PC-3 (cell line): ENCODE measurements around the gene ITSN1. TPM values are rescaled to one million over a fixed set of nuclear protein-coding genes. Genes with fewer than 3 reads are reported as not detected.

Experiments
- ATAC-seq: fragments of 200-7000 bp; cut with Tn5 transposase; 2 replicates; pipeline ENCODE4 v1.9.1; 2020; ENCODE audit warnings: mild to moderate bottlenecking, moderate library complexity
- BruUV-seq: library from RNA; stranded (reverse); fragments of 400-500 nt; replicated peaks from 2 replicates; lab custom pipeline; 2021; lab: Mats Ljungman, UMichigan
- CTCF ChIA-PET: fragments of 300-600 bp; sonication (Branson Sonifier 250); formaldehyde crosslinking; loops from one replicate; lab custom pipeline; 2022; ENCODE audit warnings: antibody characterized with exemption; lab: Charles Lee
- POLR2A ChIA-PET: fragments of 300-600 bp; sonication (Branson Sonifier 250); formaldehyde crosslinking; loops from one replicate; lab custom pipeline; 2022; ENCODE audit warnings: antibody characterized with exemption; ENCODE audit not compliant: unreplicated experiment; lab: Charles Lee
- DNase-seq: peaks from one replicate; pipeline ENCODE4 v3.0.0-alpha.2; 2015
- H2AFZ ChIP-seq: fragments of 300-600 bp; sonication (generic); 2 replicates; pipeline ENCODE4 v1.6.0; 2016; ENCODE audit warnings: antibody characterized with exemption, low read length
- H3F3A ChIP-seq: fragments of 300-600 bp; sonication (generic); one replicate; pipeline ENCODE4 v1.6.0; 2017; ENCODE audit warnings: antibody characterized with exemption, low read length, control low read depth, mild to moderate bottlenecking; ENCODE audit not compliant: unreplicated experiment
- H3K27ac ChIP-seq: fragments of 300-600 bp; sonication (generic); 2 replicates; pipeline ENCODE4 v1.5.1; 2016; ENCODE audit warnings: mild to moderate bottlenecking, low read length
- H3K27me3 ChIP-seq: fragments of 300-600 bp; sonication (generic); 2 replicates; pipeline ENCODE4 v1.6.1; 2016; ENCODE audit warnings: low read length, mixed read lengths
- H3K36me3 ChIP-seq: fragments of 300-600 bp; sonication (generic); 2 replicates; pipeline ENCODE4 v1.6.1; 2016; ENCODE audit warnings: low read depth, mixed run types, low read length, mixed read lengths
- H3K4me1 ChIP-seq: fragments of 300-600 bp; sonication (generic); 2 replicates; pipeline ENCODE4 v1.5.1; 2016; ENCODE audit warnings: low read length; ENCODE audit not compliant: insufficient read depth
- H3K4me2 ChIP-seq: fragments of 300-600 bp; sonication (generic); 2 replicates; pipeline ENCODE4 v1.6.0; 2016; ENCODE audit warnings: low read length
- H3K4me3 ChIP-seq: fragments of 300-600 bp; sonication (generic); 2 replicates; pipeline ENCODE4 v1.5.1; 2016; ENCODE audit warnings: mild to moderate bottlenecking, low read length, mixed read lengths
- H3K79me2 ChIP-seq: fragments of 300-600 bp; sonication (generic); 2 replicates; pipeline ENCODE4 v1.6.1; 2017; ENCODE audit warnings: low read length, mixed read lengths
- H3K9ac ChIP-seq: fragments of 300-600 bp; sonication (generic); 2 replicates; pipeline ENCODE4 v1.6.0; 2016; ENCODE audit warnings: mild to moderate bottlenecking, low read length
- H3K9me2 ChIP-seq: fragments of 300-600 bp; sonication (generic); replicated peaks from 2 replicates; pipeline ENCODE4 v1.6.1; 2016; ENCODE audit warnings: mixed run types, low read length, mixed read lengths
- H3K9me3 ChIP-seq: fragments of 300-600 bp; sonication (generic); 2 replicates; pipeline ENCODE4 v1.6.1; 2016; ENCODE audit warnings: low read length, mixed read lengths
- H4K20me1 ChIP-seq: fragments of 300-600 bp; sonication (generic); 2 replicates; pipeline ENCODE4 v1.6.1; 2016; ENCODE audit warnings: low read length, mixed read lengths
- CTCF ChIP-seq: fragments of 300-600 bp; sonication (generic); conservative IDR thresholded peaks from 2 replicates; pipeline ENCODE4 v1.5.1; 2017; ENCODE audit warnings: antibody characterized with exemption, low read depth, mild to moderate bottlenecking, low read length
- EZH2 ChIP-seq: fragments of 300-600 bp; sonication (generic); IDR thresholded peaks from one replicate; pipeline ENCODE4 v1.6.1; 2017; ENCODE audit warnings: antibody characterized with exemption, mild to moderate bottlenecking, low read length; ENCODE audit not compliant: unreplicated experiment
- EZH2phosphoT487 ChIP-seq: fragments of 300-600 bp; sonication (generic); IDR thresholded peaks from 2 replicates; pipeline ENCODE4 v1.6.1; 2018; ENCODE audit warnings: mild to moderate bottlenecking, antibody characterized with exemption, low read length, borderline replicate concordance
- intact Hi-C: fragments of 100-400 bp; cut with micrococcal nuclease; formaldehyde crosslinking; loops from 2 replicates; pipeline ENCODE4 v1.9.0; 2023
- total RNA-seq: library from RNA; depleted of rRNA; stranded (reverse); fragments of >200 nt; gene quantifications from 2 replicates; pipeline ENCODE4 v1.2.3, GENCODE V29; 2014

Gene ITSN1
- total RNA-seq, 1 experiment from 2014 or later = 45.6 TPM

- H3F3A ChIP-seq = no peaks in the 10 kb centered on the region
- H3K9me3 ChIP-seq = no peaks in the 10 kb centered on the region
- no peak for ATAC-seq
- POLR2A ChIA-PET = no interaction called here
- H3K27ac ChIP-seq = no peak overlapping the region
- DNase-seq = no peak
- TF ChIP-seq EZH2phosphoT487 (no peak), CTCF (no peak), EZH2 (no peak)
- H3K9me2 ChIP-seq = no peaks in the 10 kb centered on the region
- peak overlapping the region; percentile 99 for H2AFZ ChIP-seq
- H3K4me3 ChIP-seq = peak overlapping the region; percentile 85
- H3K36me3 ChIP-seq = peaks cover 19% of the 10 kb centered on the region
- H3K27me3 ChIP-seq = no peaks in the 10 kb centered on the region
- intact Hi-C loops = no loop called here
- no peaks in the 10 kb centered on the region for H4K20me1 ChIP-seq
- BruUV-seq = no TSS peak
- CTCF ChIA-PET = no interaction called here
- H3K9ac ChIP-seq = peak overlapping the region; percentile 92
- H3K4me2 ChIP-seq = peak overlapping the region; percentile 89
- peaks cover 13% of the 10 kb centered on the region for H3K4me1 ChIP-seq
- peaks cover 42% of the 10 kb centered on the region for H3K79me2 ChIP-seq
Observed at GRCh38 chr21:33916200-33916567, 273.9 kb downstream of the ITSN1 start.

- H3F3A ChIP-seq = no peaks in the 10 kb centered on the region
- intact Hi-C loops = no loop called here
- H3K79me2 ChIP-seq = peaks cover 32% of the 10 kb centered on the region
- POLR2A ChIA-PET = no interaction called here
- no peak overlapping the region for H3K27ac ChIP-seq
- no peak overlapping the region for H2AFZ ChIP-seq
- TF ChIP-seq EZH2phosphoT487 (no peak), CTCF (no peak), EZH2 (no peak)
- no peaks in the 10 kb centered on the region for H4K20me1 ChIP-seq
- no peaks in the 10 kb centered on the region for H3K9me3 ChIP-seq
- no peaks in the 10 kb centered on the region for H3K27me3 ChIP-seq
- CTCF ChIA-PET = no interaction called here
- H3K9me2 ChIP-seq = no peaks in the 10 kb centered on the region
- no peak overlapping the region for H3K4me3 ChIP-seq
- no peak overlapping the region for H3K9ac ChIP-seq
- H3K4me2 ChIP-seq = no peak overlapping the region
- H3K36me3 ChIP-seq = peaks cover 11% of the 10 kb centered on the region
- DNase-seq = no peak
- peaks cover 13% of the 10 kb centered on the region for H3K4me1 ChIP-seq
- BruUV-seq = no TSS peak
- no peak for ATAC-seq
Observed at GRCh38 chr21:33917421-33917820, 275.1 kb downstream of the ITSN1 start.

- Histone ChIP-seq H3K27me3 (no peaks in the 10 kb centered on the region), H3K79me2 (no peaks in the 10 kb centered on the region), H3K36me3 (no peaks in the 10 kb centered on the region), H4K20me1 (no peaks in the 10 kb centered on the region), H3K9me2 (no peaks in the 10 kb centered on the region), H3K9ac (no peak overlapping the region), H3K27ac (no peak overlapping the region), H3K4me3 (no peak overlapping the region), H3K4me2 (peak overlapping the region; percentile 58), H3K4me1 (peaks cover 11% of the 10 kb centered on the region), H3K9me3 (no peaks in the 10 kb centered on the region), H3F3A (no peaks in the 10 kb centered on the region), H2AFZ (peak overlapping the region; percentile 66)
- DNase-seq = peak; percentile 90
- ChIA-PET POLR2A (interaction anchor here (0.5 kb wide), 1 partner anchor 409 kb away, joined by 4 read pairs; no protein-coding TSS in a partner anchor), CTCF (interaction anchor here (0.6 to 3.0 kb wide), 14 partner anchors 8 to 447 kb away, joined by 3 to 50 read pairs (median 4); no protein-coding TSS in a partner anchor)
- intact Hi-C loops = loop anchor here (2.0 to 5.0 kb wide), 5 partner anchors 53 to 427 kb away; partner anchors contain the start of genes MRPS6 and SLC5A3
- peak; percentile 96 for ATAC-seq
- BruUV-seq = no TSS peak
- TF ChIP-seq EZH2phosphoT487 (no peak), EZH2 (no peak), CTCF (peak; percentile 96)
Observed at GRCh38 chr21:33924079-33924765, 281.9 kb downstream of the ITSN1 start.
